HG03439 (cell line): ENCODE measurements around the gene CALHM2.
"Not testable (repeated sequence)": the region's sequence is repeated elsewhere in the genome, so short reads cannot be mapped to it uniquely, and the experiment has no call there.

Source experiments
- ATAC-seq: cut with Tn5 transposase; IDR thresholded peaks from one replicate; pipeline ENCODE4 v1.9.1; 2021; ENCODE audit warnings: mild to moderate bottlenecking, moderate library complexity; ENCODE audit not compliant: unreplicated experiment

Gene CALHM2

GRCh38 chr10:103419101-103419500 is 33.1 kb downstream of the CALHM2 start:
- no peak for ATAC-seq

DNA sequence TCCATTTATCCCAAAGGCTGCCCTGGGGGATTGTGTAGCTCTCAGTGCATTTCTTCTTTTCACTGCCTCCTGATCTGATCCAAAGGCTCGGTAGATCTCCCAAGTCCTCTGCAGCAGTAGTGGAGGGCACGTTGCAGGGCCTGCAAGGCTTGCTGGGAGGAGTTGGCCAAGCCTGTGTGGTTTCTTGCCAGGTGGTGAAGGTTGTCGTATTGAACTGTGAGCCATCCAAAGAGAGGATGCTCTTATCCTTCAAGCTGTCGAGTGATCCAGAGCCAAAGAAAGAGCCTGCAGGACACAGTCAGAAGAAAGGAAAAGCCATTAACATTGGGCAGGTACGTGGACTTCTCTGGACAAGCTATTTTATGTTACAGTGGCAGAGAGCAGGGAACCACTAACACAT is 34.6 kb downstream of the CALHM2 start:
- ATAC-seq, result no peak

GRCh38 chr10:103417148-103417469 is 35.1 kb downstream of the CALHM2 start:
- ATAC-seq, result not testable (repeated sequence)

DNA sequence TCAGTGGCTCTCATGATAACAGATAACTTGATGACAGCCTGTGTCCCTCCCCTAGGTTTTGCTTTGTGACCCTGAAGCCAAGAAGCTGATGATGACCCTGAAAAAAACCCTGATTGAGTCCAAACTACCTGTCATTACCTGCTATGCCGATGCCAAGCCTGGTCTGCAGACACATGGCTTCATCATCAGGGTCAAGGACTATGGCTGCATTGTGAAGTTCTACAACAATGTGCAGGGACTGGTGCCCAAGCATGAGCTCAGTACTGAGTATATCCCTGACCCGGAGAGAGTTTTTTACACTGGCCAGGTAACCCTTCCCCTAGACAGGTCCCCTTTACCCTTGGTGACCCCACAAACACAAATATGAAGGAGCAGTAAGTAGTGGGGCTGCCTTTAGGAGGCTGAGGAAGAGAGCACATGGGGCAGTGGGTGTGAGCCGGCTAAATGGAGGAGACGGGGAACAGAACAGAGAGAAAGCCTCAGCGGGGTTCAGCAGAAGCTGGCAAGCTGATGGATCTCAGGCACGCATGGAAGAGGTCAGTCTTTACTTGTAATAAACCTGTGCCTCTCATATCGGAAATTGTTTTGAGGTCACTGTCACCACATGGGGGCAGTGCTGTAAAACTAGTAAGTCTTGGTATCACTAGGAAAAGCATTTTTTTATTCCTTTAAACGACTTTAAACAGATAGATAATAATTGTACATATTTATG is 35.6 kb downstream of the CALHM2 start:
- ATAC-seq, result no peak

GRCh38 chr10:103415581-103415980 is 36.6 kb downstream of the CALHM2 start:
- ATAC-seq, result no peak

- ATAC-seq, result no peak
These were observed 38.6 kb downstream of the CALHM2 start for GRCh38 chr10:103413564-103413963.

DNA sequence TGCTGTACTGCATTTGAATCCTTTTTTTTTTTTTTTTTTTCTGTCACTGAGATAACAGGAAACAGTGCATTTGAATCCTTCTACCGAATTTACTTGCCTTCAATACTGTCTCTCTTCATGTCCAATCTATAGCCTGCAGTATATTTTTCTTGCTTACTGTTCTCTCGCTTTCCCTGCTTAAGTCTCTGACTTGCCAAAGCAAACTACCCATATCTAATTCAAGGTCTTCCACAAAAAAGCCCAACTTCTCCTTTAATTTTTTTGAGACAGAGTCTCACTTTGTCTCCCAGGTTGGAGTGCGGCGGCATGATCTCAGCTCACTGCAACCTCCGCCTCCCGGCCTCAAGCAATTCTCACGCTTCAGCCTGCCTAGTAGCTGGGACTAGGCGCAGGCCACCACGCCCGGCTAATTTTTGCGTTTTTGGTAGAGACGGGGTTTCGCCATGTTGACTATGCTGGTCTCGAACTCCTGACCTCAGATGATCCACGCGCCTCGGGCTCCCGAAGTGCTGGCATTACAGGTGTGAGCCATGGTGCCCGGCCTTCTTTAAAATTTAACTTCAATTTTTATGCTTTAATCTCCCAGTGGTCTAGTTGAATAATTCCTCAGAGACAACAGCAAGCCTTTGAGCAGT is 54.9 kb downstream of the CALHM2 start:
- ATAC-seq, result no peak

- ATAC-seq, result no peak
These were observed 55.4 kb downstream of the CALHM2 start for GRCh38 chr10:103396789-103397087.
